ENCODE measurements around the gene ACTR6.

- TF ChIP-seq CTCF (optimal IDR thresholded peaks at IDR 0.05 in 1 of 3, IDR thresholded peaks at IDR 0.05 in 1 of 3, conservative IDR thresholded peaks at IDR 0.05 in 1 of 3; ENCODE audit: extremely low read depth in 1 of 3, insufficient read depth in 2 of 3, low read length in 3 of 3) (no peak), EZH2 (IDR thresholded peaks at IDR 0.05; ENCODE audit: low read length) (no peak)
Measured at GRCh38 chr12:100211698-100212097, 11.1 kb downstream of the ACTR6 start.
